GM12878 (cell line): Measurements from ENCODE around the gene RAD51B. TPM values are rescaled to one million over a fixed set of nuclear protein-coding genes. Genes with fewer than 3 reads are reported as not detected.
A peak's percentile ranks its signal among the peaks of the same experiment; 100 is the strongest.

Source experiments
- ATAC-seq: fragments of 200-7000 bp; cut with Tn5 transposase; 3 replicates; pipeline ENCODE4 v1.9.1; 2020; ENCODE audit warnings: mild to moderate bottlenecking, moderate library complexity
- BruUV-seq: library from RNA; stranded (reverse); fragments of 400-500 nt; replicated peaks from 2 replicates; lab custom pipeline; 2021; lab: Mats Ljungman, UMichigan
- CTCF ChIA-PET: fragments of 300-600 bp; sonication (Branson Sonifier 250); formaldehyde crosslinking; extraction: SDS; loops from one replicate; lab custom pipeline; 2021; ENCODE audit warnings: inconsistent platforms; lab: Yijun Ruan, JAX
- POLR2A ChIA-PET: fragments of 350-600 bp; formaldehyde crosslinking; extraction: SDS; loops from one replicate; lab custom pipeline; 2021; ENCODE audit warnings: inconsistent platforms; lab: Charles Lee
- RAD21 ChIA-PET: fragments of 300-600 bp; sonication (Branson Sonifier 250); formaldehyde crosslinking; loops from one replicate; lab custom pipeline; 2023; ENCODE audit warnings: antibody characterized with exemption; ENCODE audit not compliant: unreplicated experiment; lab: Charles Lee
- SMC1A ChIA-PET: fragments of 300-600 bp; sonication (Branson Sonifier 250); formaldehyde crosslinking; loops from one replicate; lab custom pipeline; 2023; ENCODE audit not compliant: unreplicated experiment, uncharacterized antibody; lab: Charles Lee
- DNase-seq: peaks from one replicate; pipeline ENCODE4 v3.0.0-alpha.2; 2011; ENCODE audit warnings: low read depth, low spot score
- FAIRE-seq: peaks from 3 replicates; lab custom pipeline; 2011; peaks lifted over from hg19 to GRCh38; lab: Jason Lieb, UNC
- H2AFZ ChIP-seq: 2 replicates; pipeline ENCODE4 v1.6.0; 2011; ENCODE audit warnings: low read depth, low read length, control low read depth; ENCODE audit not compliant: control insufficient read depth
- H3K27ac ChIP-seq: 2 replicates; pipeline ENCODE4 v1.5.1; 2011; ENCODE audit warnings: control low read depth; ENCODE audit not compliant: control insufficient read depth, insufficient read depth
- H3K27me3 ChIP-seq, 2 experiments: replicated peaks in 1 of 2; 2 replicates each; pipeline versions ENCODE4 v1.6.0 to v1.6.1; 2011; ENCODE audit warnings: low read length in 1 of 2; ENCODE audit not compliant: control insufficient read depth in 2 of 2, insufficient read depth in 2 of 2
- H3K36me3 ChIP-seq, 2 experiments: 2 replicates each; pipeline ENCODE4 v1.5.1; 2011; ENCODE audit warnings: low read length in 1 of 2; ENCODE audit not compliant: control insufficient read depth in 2 of 2, insufficient read depth in 2 of 2
- H3K4me1 ChIP-seq: 2 replicates; pipeline ENCODE4 v1.6.1; 2011; ENCODE audit warnings: mild to moderate bottlenecking, low read length, moderate library complexity, mixed read lengths; ENCODE audit not compliant: control insufficient read depth, insufficient read depth
- H3K4me2 ChIP-seq: 2 replicates; pipeline ENCODE4 v1.6.0; 2011; ENCODE audit warnings: control low read depth; ENCODE audit not compliant: control insufficient read depth, insufficient read depth
- H3K4me3 ChIP-seq: fragments of 200-600 bp; sonication (generic); 2 replicates; pipeline ENCODE4 v1.5.1; 2016
- H3K79me2 ChIP-seq: 2 replicates; pipeline ENCODE4 v1.6.0; 2011; ENCODE audit warnings: low read length; ENCODE audit not compliant: control insufficient read depth, insufficient read depth
- H3K9ac ChIP-seq: 2 replicates; pipeline ENCODE4 v1.8.0; 2011; ENCODE audit warnings: low read length, control low read depth, mixed read lengths; ENCODE audit not compliant: control insufficient read depth, insufficient read depth
- H3K9me3 ChIP-seq: replicated peaks from 3 replicates; pipeline ENCODE4 v1.5.1; 2011; ENCODE audit warnings: mild to moderate bottlenecking, low read length; ENCODE audit not compliant: control insufficient read depth, insufficient read depth
- H4K20me1 ChIP-seq: 2 replicates; pipeline ENCODE4 v1.6.0; 2011; ENCODE audit not compliant: control insufficient read depth, insufficient read depth
- ASH2L ChIP-seq: fragments of 300-600, 200-600 bp; sonication (generic); IDR thresholded peaks from 2 replicates; pipeline ENCODE4 v1.6.1; 2017; ENCODE audit warnings: low read depth, mild to moderate bottlenecking, borderline replicate concordance
- BMI1 ChIP-seq: fragments of 450-650 bp; IDR thresholded peaks from 2 replicates; pipeline ENCODE4 v1.6.1; 2016; ENCODE audit warnings: mild to moderate bottlenecking, moderate library complexity, borderline replicate concordance
- CEBPZ ChIP-seq: fragments of 150-350 bp; IDR thresholded peaks from 2 replicates; pipeline ENCODE4 v1.6.1; 2016; ENCODE audit warnings: low read depth, low read length
- CHD2 ChIP-seq: IDR thresholded peaks from 2 replicates; pipeline ENCODE4 v1.6.1; 2011; ENCODE audit warnings: low read depth, low read length, improper control_type of control experiment, borderline replicate concordance
- CREM ChIP-seq: IDR thresholded peaks from 2 replicates; pipeline ENCODE4 v1.6.1; 2014; ENCODE audit warnings: antibody characterized with exemption, low read depth
- CTCF ChIP-seq, 3 experiments: IDR thresholded peaks in 2 of 3; conservative IDR thresholded peaks in 1 of 3; 2 replicates each; pipeline ENCODE4 v1.5.1; 2011; ENCODE audit warnings: low read depth in 3 of 3, low read length in 3 of 3, mild to moderate bottlenecking in 3 of 3, control low read depth in 2 of 3, moderate library complexity in 2 of 3, inconsistent platforms in 1 of 3, mixed read lengths in 1 of 3; ENCODE audit not compliant: control insufficient read depth in 2 of 3, insufficient read depth in 1 of 3; ENCODE audit errors: extremely low read depth in 1 of 3
- IKZF2 ChIP-seq, 2 experiments: fragments of 450-650 bp; IDR thresholded peaks; 2 replicates each; pipeline ENCODE4 v1.6.1; 2017; ENCODE audit warnings: mild to moderate bottlenecking in 2 of 2, moderate library complexity in 2 of 2
- RCOR1 ChIP-seq: conservative IDR thresholded peaks from 2 replicates; pipeline ENCODE4 v1.6.1; 2012; ENCODE audit warnings: low read depth, low read length, improper control_type of control experiment
- ZBTB33 ChIP-seq: fragments of 450-650 bp; IDR thresholded peaks from 2 replicates; pipeline ENCODE4 v1.6.1; 2017; ENCODE audit warnings: mild to moderate bottlenecking
- WGBS: methylation state at CpG from one replicate; pipeline ENCODE4 v1.1.6; 2016; ENCODE audit warnings: low lambda C conversion rate; ENCODE audit not compliant: insufficient replicate concordance, insufficient coverage; ENCODE audit errors: missing lambda C conversion rate; 5-methylcytosine and 5-hydroxymethylcytosine counted together
- in situ Hi-C: fragments of 300-500 bp; cut with MboI; formaldehyde crosslinking; loops from 9 replicates; pipeline ENCODE4 v1.14.3; 2018; ENCODE audit warnings: mixed read lengths
- intact Hi-C: fragments of 100-400 bp; cut with micrococcal nuclease; formaldehyde crosslinking; loops from one replicate; pipeline ENCODE4 v1.14.2; 2022; ENCODE audit not compliant: unreplicated experiment
- polyA plus RNA-seq, 11 experiments: library from polyadenylated mRNA; depleted of rRNA in 4 of 11; unstranded in 6 of 11; stranded (reverse) in 5 of 11; fragments of >200 nt; fragmentation: Nextera tagmentation in 4 of 11; fragmentation: Illumina TruSeq in 1 of 11; extraction: Ambion mirVana in 4 of 11; extraction: Trizol in 1 of 11; gene quantifications; 1 replicate in 1 of 11; 2 replicates in 10 of 11; pipeline versions ENCODE4 v1.2.1 to v1.2.3, GENCODE V29; 2011 to 2016; ENCODE audit warnings: inconsistent platforms in 2 of 11, missing spikeins in 2 of 11, low read depth in 1 of 11
- total RNA-seq, 4 experiments: library from RNA; depleted of rRNA in 3 of 4; stranded (reverse); fragments of >200 nt in 3 of 4; fragmentation: Illumina TruSeq in 1 of 4; extraction: Trizol in 1 of 4; gene quantifications; 2 replicates each; pipeline versions ENCODE4 v1.2.1 to v1.2.3, GENCODE V29; 2013 to 2021

Gene RAD51B
- total and polyA plus RNA-seq, 10 of the 15 experiments (the other 5 are each of a cell fraction or from before 2014, with no cell fraction given) = 9.8 to 26.8 (median 21.3) TPM

GRCh38 chr14:68307790-68308168, 488.2 kb downstream of the RAD51B start:
- Histone ChIP-seq H3K79me2 (no peaks in the 10 kb centered on the region; the same call in 1 of the 2 replicates), H4K20me1 (no peaks in the 10 kb centered on the region), H3K9me3 (peaks cover 2% of the 10 kb centered on the region; the same call in 2 of the 3 replicates), H3K9ac (no peak overlapping the region), H3K27me3 (no peaks in the 10 kb centered on the region), H3K4me1 (peaks cover 56% of the 10 kb centered on the region), H3K27ac (peak overlapping the region; percentile 98), H3K4me2 (no peak overlapping the region), H2AFZ (no peak overlapping the region), H3K36me3 (no peaks in the 10 kb centered on the region), H3K4me3 (no peak overlapping the region)
- intact Hi-C loops (loop anchor here (2.0 to 5.0 kb wide), 3 partner anchors 40 to 73 kb away; no protein-coding TSS in a partner anchor), in situ Hi-C loops (no loop called here)
- FAIRE-seq = no peak
- ChIA-PET POLR2A (interaction anchor here (0.6 to 7.8 kb wide), 23 partner anchors 10 to 489 kb away, joined by 3 to 141 read pairs (median 6); partner anchors contain the start of gene ZFP36L1), RAD21 (interaction anchor here (0.7 to 13.1 kb wide), 20 partner anchors 8 to 455 kb away, joined by 3 to 343 read pairs (median 6); no protein-coding TSS in a partner anchor), CTCF (interaction anchor here (1.0 to 5.7 kb wide), 10 partner anchors 9 to 536 kb away, joined by 3 to 73 read pairs (median 6); no protein-coding TSS in a partner anchor), SMC1A (interaction anchor here (0.7 to 7.9 kb wide), 28 partner anchors 8 to 511 kb away, joined by 3 to 321 read pairs (median 16); no protein-coding TSS in a partner anchor)
- TF ChIP-seq ASH2L (no peak), IKZF2 (IDR thresholded peaks at IDR 0.05) (no peak), ZBTB33 (no peak), CREM (no peak), CEBPZ (no peak), CHD2 (no peak), RCOR1 (no peak), CTCF (IDR thresholded peaks at IDR 0.05 in 2 of 3, conservative IDR thresholded peaks at IDR 0.05 in 1 of 3; ENCODE audit: control insufficient read depth in 2 of 3, extremely low read depth in 1 of 3, insufficient read depth in 1 of 3, low read depth in 3 of 3, low read length in 3 of 3) (no peak), BMI1 (no peak)
- BruUV-seq = no TSS peak
- no peak for ATAC-seq
- no peak for DNase-seq
- 90% methylated on average over 4 of the region's 4 CpGs for WGBS
